Measurements from ENCODE around the gene LYST.

LYST gene

DNA sequence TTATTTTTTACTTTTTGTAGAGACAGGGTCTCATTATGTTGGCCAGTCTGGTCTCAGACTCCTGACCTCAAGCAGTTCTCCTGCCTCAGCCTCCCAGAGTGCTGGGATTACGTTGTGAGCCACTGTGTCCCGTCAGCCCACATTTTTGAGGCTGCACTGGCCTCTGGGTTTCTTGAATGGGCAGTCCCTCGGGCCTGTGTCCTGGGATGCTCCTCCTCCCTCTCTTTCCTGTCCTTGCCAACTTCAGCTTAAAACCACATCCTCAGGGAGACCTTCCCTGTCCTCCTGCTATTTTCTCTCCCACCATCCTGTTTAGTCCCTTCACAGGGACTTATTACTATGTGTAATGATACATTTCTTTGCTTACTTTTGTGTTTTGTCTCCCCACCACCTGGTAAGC is 31.4 kb upstream of the LYST start:
- TF ChIP-seq, protein P1, sequence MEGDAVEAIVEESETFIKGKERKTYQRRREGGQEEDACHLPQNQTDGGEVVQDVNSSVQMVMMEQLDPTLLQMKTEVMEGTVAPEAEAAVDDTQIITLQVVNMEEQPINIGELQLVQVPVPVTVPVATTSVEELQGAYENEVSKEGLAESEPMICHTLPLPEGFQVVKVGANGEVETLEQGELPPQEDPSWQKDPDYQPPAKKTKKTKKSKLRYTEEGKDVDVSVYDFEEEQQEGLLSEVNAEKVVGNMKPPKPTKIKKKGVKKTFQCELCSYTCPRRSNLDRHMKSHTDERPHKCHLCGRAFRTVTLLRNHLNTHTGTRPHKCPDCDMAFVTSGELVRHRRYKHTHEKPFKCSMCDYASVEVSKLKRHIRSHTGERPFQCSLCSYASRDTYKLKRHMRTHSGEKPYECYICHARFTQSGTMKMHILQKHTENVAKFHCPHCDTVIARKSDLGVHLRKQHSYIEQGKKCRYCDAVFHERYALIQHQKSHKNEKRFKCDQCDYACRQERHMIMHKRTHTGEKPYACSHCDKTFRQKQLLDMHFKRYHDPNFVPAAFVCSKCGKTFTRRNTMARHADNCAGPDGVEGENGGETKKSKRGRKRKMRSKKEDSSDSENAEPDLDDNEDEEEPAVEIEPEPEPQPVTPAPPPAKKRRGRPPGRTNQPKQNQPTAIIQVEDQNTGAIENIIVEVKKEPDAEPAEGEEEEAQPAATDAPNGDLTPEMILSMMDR (IDR thresholded peaks at IDR 0.05; ENCODE audit: borderline replicate concordance, insufficient read depth, low read depth, low read length): no peak
- H3K4me3 ChIP-seq (ENCODE audit: low read depth, low read length): no peak overlapping the region

DNA sequence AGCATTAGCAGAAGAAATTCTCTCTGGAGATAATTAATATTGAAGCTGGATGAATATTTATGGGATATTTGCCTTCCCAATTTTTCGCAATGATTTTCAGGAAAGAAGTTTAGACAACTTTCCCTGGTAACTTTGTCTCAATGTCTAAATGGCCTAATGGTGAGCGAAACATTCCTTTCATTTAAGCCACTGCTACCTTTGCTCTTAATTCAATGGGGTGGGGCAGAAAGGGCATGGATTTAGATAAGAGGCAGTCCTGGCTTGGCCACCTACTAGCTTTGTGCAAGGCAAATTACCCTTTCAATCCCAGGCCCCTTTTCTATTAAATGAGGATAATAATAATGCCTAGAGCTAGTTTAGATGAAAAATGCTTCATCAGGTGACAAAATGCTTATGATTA is 27.1 kb upstream of the LYST start:
- no peak overlapping the region for H3K4me3 ChIP-seq (ENCODE audit: low read depth, low read length)
- TF ChIP-seq, protein P1 (IDR thresholded peaks at IDR 0.05; ENCODE audit: borderline replicate concordance, insufficient read depth, low read depth, low read length): no peak

DNA sequence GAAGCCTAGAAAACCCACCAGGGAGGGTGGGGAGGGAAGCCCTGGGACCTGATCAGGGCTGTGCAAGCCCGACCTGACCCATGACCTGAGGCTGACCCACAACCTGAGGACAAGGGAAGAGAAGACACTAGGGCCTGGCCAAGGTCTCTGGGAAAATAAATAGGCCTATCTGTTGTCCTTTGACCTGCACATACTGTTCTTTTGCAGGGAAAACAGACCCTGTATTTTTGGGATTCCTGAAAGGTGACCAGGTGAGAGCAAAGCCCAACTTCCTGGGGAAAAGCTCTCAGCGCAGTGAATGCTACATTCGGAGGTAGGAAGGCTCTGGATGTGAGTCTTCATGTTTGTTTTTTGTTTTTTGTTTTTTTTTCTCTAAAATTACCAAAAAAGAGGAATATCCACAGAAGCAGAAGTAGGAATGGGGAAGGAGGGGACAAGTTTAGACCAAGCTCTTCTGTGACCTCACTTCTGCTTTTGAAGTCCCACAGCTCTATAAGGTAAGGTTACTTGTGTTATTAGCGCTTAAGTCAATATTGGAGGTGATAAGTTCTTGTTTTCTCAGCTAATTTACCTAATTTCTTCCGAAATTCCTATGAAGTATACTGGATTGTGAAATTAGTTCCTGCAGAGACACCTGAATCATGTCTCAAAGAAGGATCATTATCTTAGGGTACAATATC is 26.2 kb upstream of the LYST start:
- TF ChIP-seq, protein P1 (IDR thresholded peaks at IDR 0.05; ENCODE audit: borderline replicate concordance, insufficient read depth, low read depth, low read length): no peak
- no peak overlapping the region for H3K4me3 ChIP-seq (ENCODE audit: low read depth, low read length)

DNA sequence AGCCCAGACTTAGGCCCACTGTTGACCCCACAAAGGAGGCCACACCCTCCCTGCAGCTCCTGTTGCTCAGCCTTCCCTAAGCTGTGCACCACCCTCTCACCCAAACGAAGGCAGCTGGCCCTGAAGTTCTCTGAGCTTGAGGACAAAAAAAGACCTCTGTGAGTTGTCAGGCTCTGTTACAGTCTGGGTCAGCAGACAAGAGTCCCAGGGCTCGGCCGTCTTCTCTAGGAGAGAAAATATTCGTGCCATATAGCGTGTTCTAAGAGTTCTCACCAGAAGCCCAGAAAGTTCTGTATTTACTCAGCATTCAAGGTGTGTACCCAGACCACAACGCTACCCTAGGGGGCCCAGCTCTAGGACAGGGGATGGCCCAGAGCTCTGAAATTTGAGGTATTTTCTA is 25.5 kb upstream of the LYST start:
- TF ChIP-seq, protein P1 (IDR thresholded peaks at IDR 0.05; ENCODE audit: borderline replicate concordance, insufficient read depth, low read depth, low read length): no peak
- H3K4me3 ChIP-seq (ENCODE audit: low read depth, low read length): no peak overlapping the region

DNA sequence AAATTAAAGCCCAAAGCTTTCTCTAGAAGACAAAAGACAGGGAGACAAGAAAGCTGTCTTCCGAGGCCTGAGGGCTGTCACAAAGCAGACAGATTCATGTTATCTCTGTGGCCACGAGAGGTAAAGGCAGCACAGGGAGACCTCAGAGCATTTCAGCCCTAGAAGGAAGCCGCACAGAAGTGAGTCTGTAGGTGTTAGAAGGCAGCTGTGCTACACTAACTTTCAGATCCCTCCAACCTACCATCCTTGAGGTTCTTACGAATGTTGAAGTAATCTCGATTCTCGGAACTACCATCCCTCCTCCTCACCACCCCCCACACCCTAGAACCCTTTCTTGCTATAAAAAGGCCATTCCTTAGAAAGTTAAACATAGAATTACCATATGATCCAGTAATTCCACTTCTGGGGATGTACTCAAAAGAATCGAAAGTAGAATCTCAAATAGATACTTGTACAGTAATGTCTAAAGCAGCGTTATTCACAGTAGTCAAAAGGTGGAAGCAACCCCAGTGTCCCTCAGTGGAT is 21.5 kb upstream of the LYST start:
- no peak overlapping the region for H3K4me3 ChIP-seq (ENCODE audit: low read depth, low read length)
- TF ChIP-seq, protein P1 (IDR thresholded peaks at IDR 0.05; ENCODE audit: borderline replicate concordance, insufficient read depth, low read depth, low read length): no peak

DNA sequence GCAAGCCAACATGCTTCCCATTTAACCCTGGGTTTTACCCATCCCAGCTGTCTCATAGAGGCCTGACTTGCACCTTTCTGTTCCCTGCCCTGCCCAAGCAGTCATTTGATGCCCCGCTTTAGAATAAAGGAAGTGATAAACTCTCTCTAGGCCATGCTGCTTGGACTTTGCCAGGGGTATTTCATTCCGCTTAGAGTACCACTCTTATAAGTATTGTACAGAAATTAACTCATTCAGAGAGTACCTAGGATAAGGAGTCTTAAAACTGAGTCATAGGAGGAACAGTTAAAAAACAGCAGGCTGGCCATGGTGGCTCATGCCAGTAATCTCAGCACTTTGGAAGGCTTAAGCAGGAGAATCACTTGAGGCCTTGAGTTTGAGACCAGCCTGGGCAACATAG is 21.0 kb upstream of the LYST start:
- TF ChIP-seq, protein P1 (IDR thresholded peaks at IDR 0.05; ENCODE audit: borderline replicate concordance, insufficient read depth, low read depth, low read length): no peak
- H3K4me3 ChIP-seq (ENCODE audit: low read depth, low read length): no peak overlapping the region

DNA sequence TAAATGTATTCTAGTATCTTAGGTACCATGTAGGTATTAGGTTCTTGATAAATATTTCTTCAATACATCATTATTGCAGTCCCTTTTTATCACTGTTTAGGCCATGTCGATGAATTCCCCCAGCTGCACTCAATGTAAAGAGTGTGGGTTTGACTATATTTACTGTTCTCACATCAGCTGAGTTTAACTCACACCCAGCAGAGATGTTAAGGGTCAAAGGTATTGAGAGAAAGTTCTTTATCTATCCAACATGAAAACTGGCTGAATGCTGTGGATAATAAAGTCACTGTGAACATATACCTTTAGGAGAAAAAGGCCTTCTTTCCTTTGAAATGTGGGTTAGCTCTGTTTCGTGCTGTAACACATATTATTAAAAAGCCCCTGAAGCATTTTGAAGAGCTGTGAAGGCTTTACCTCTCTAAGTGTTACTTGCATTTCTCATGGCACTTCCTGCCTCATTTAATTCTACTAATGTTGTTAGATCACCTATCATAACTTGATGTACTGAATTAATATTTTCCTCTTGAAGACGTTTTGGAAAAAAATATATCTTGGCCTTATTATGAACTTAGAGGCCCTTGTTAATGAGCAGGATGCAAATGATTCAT is 19.1 kb upstream of the LYST start:
- H3K4me3 ChIP-seq (ENCODE audit: low read depth, low read length): no peak overlapping the region
- TF ChIP-seq, protein P1 (IDR thresholded peaks at IDR 0.05; ENCODE audit: borderline replicate concordance, insufficient read depth, low read depth, low read length): no peak

Data from GM12875 (cell line).